Mesenchymal stem cell (in vitro differentiated cells and primary cell): Measurements from ENCODE around the gene TENM3.

Experiments
- DNase-seq: peaks from one replicate; pipeline ENCODE4 v3.0.0-alpha.2; 2013
- H2AFZ ChIP-seq: one replicate; pipeline ENCODE4 v1.6.1; 2013; ENCODE audit warnings: low read depth, mild to moderate bottlenecking, control low read depth, inconsistent platforms, low read length, moderate library complexity
- H2AK5ac ChIP-seq: 2 replicates; pipeline ENCODE4 v1.6.1; 2013; ENCODE audit warnings: low read length, moderate library complexity, mild to moderate bottlenecking, inconsistent platforms; ENCODE audit not compliant: severe bottlenecking
- H2BK120ac ChIP-seq: one replicate; pipeline ENCODE4 v1.6.1; 2013; ENCODE audit warnings: low read depth, mild to moderate bottlenecking, inconsistent platforms, low read length, moderate library complexity
- H2BK12ac ChIP-seq, 2 experiments: one replicate each; pipeline ENCODE4 v1.6.1; 2013; ENCODE audit warnings: inconsistent platforms in 2 of 2, low read length in 2 of 2, mild to moderate bottlenecking in 2 of 2, moderate library complexity in 2 of 2, control low read depth in 1 of 2
- H2BK15ac ChIP-seq: one replicate; pipeline ENCODE4 v1.6.1; 2013; ENCODE audit warnings: mild to moderate bottlenecking, low read depth, inconsistent platforms; ENCODE audit not compliant: poor library complexity, severe bottlenecking
- H2BK5ac ChIP-seq: 2 replicates; pipeline ENCODE4 v1.6.1; 2013; ENCODE audit warnings: low read depth, mild to moderate bottlenecking, low read length, control low read depth, inconsistent platforms; ENCODE audit not compliant: poor library complexity, severe bottlenecking
- H3K14ac ChIP-seq, 2 experiments: one replicate each; pipeline ENCODE4 v1.6.1; 2013; ENCODE audit warnings: inconsistent platforms in 2 of 2, low read length in 2 of 2, control low read depth in 1 of 2, mild to moderate bottlenecking in 1 of 2, moderate library complexity in 1 of 2
- H3K18ac ChIP-seq, 2 experiments: one replicate each; pipeline ENCODE4 v1.6.1; 2013; ENCODE audit warnings: inconsistent platforms in 2 of 2, low read length in 2 of 2, control low read depth in 1 of 2, low read depth in 1 of 2, mild to moderate bottlenecking in 1 of 2
- H3K23ac ChIP-seq, 2 experiments: one replicate each; pipeline ENCODE4 v1.6.1; 2013; ENCODE audit warnings: inconsistent platforms in 2 of 2, low read length in 2 of 2, mild to moderate bottlenecking in 2 of 2, moderate library complexity in 2 of 2, control low read depth in 1 of 2
- H3K27ac ChIP-seq: 2 replicates; pipeline ENCODE4 v1.5.1; 2013; ENCODE audit warnings: mild to moderate bottlenecking, moderate library complexity, low read length, control low read depth, inconsistent platforms; ENCODE audit not compliant: poor library complexity, severe bottlenecking
- H3K27me3 ChIP-seq, 2 experiments: 2 replicates each; pipeline versions ENCODE4 v1.6.1 to v1.7.0; 2013; ENCODE audit warnings: low read length in 2 of 2, mild to moderate bottlenecking in 2 of 2, moderate library complexity in 2 of 2, control low read depth in 1 of 2, inconsistent platforms in 1 of 2; ENCODE audit not compliant: control insufficient read depth in 1 of 2, insufficient read depth in 1 of 2
- H3K36me3 ChIP-seq, 2 experiments: 2 replicates each; pipeline versions ENCODE4 v1.6.1 to v1.7.0; 2013; ENCODE audit warnings: low read length in 2 of 2, control low read depth in 1 of 2, inconsistent platforms in 1 of 2, low read depth in 1 of 2, mild to moderate bottlenecking in 1 of 2; ENCODE audit not compliant: insufficient read depth in 2 of 2, control insufficient read depth in 1 of 2
- H3K4ac ChIP-seq, 2 experiments: one replicate each; pipeline ENCODE4 v1.6.1; 2013; ENCODE audit warnings: inconsistent platforms in 2 of 2, low read length in 2 of 2, mild to moderate bottlenecking in 2 of 2, moderate library complexity in 2 of 2, control low read depth in 1 of 2, low read depth in 1 of 2
- H3K4me1 ChIP-seq: 2 replicates; pipeline ENCODE4 v1.6.1; 2013; ENCODE audit warnings: low read depth, low read length, control low read depth; ENCODE audit not compliant: control insufficient read depth, insufficient read depth
- H3K4me2 ChIP-seq: 2 replicates; pipeline ENCODE4 v1.6.1; 2013; ENCODE audit warnings: low read length, mild to moderate bottlenecking, inconsistent platforms; ENCODE audit not compliant: poor library complexity, severe bottlenecking
- H3K4me3 ChIP-seq, 2 experiments: 2 replicates each; pipeline versions ENCODE4 v1.5.1 to v1.7.0; 2013; ENCODE audit warnings: low read length in 2 of 2, mild to moderate bottlenecking in 2 of 2, control low read depth in 1 of 2, low read depth in 1 of 2; ENCODE audit not compliant: insufficient read depth in 1 of 2
- H3K79me1 ChIP-seq: replicated peaks from 2 replicates; pipeline ENCODE4 v1.6.1; 2013; ENCODE audit warnings: mild to moderate bottlenecking, control low read depth, low read length, inconsistent platforms; ENCODE audit not compliant: poor library complexity, severe bottlenecking
- H3K9ac ChIP-seq: 2 replicates; pipeline ENCODE4 v1.7.0; 2013; ENCODE audit warnings: mild to moderate bottlenecking, low read length, moderate library complexity
- H3K9me3 ChIP-seq: 2 replicates; pipeline ENCODE4 v1.7.0; 2013; ENCODE audit warnings: mild to moderate bottlenecking, low read length; ENCODE audit not compliant: control insufficient read depth
- H4K8ac ChIP-seq: one replicate; pipeline ENCODE4 v1.6.1; 2013; ENCODE audit warnings: inconsistent platforms, mild to moderate bottlenecking, low read length, moderate library complexity
- H4K91ac ChIP-seq: one replicate; pipeline ENCODE4 v1.6.1; 2013; ENCODE audit warnings: mild to moderate bottlenecking, low read length, inconsistent platforms
- WGBS: methylation state at CpG from one replicate; pipeline ENCODE4 v1.1.7; 2013; ENCODE audit warnings: mixed read lengths; 5-methylcytosine and 5-hydroxymethylcytosine counted together

Gene TENM3

GRCh38 chr4:182704077-182704476 is 460.9 kb downstream of the TENM3 start:
- no peak overlapping the region for H3K4me2 ChIP-seq
- H3K27ac ChIP-seq = no peak overlapping the region
- no peak for DNase-seq
- no peak overlapping the region for H2AFZ ChIP-seq
- no peak overlapping the region for H2BK15ac ChIP-seq
- H3K4ac ChIP-seq = no peak overlapping the region
- H3K9me3 ChIP-seq = no peaks in the 10 kb centered on the region
- H2BK5ac ChIP-seq = no peak overlapping the region
- no peak overlapping the region for H3K18ac ChIP-seq
- H3K23ac ChIP-seq = no peak overlapping the region
- no peak overlapping the region for H2BK120ac ChIP-seq
- no peak overlapping the region for H4K91ac ChIP-seq
- H3K79me1 ChIP-seq = no peaks in the 10 kb centered on the region
- no peaks in the 10 kb centered on the region for H3K36me3 ChIP-seq
- no peak overlapping the region for H2BK12ac ChIP-seq
- H3K9ac ChIP-seq = no peak overlapping the region
- H4K8ac ChIP-seq = no peak overlapping the region
- H3K14ac ChIP-seq = no peak overlapping the region
- H2AK5ac ChIP-seq = no peak overlapping the region
- H3K4me1 ChIP-seq = no peaks in the 10 kb centered on the region
- WGBS = no CpG with 5 or more reads among the region's 1 CpG
- no peak overlapping the region for H3K4me3 ChIP-seq
- H3K27me3 ChIP-seq = no peaks in the 10 kb centered on the region

- no peaks in the 10 kb centered on the region for H3K79me1 ChIP-seq
- H2BK12ac ChIP-seq = no peak overlapping the region
- no peak overlapping the region for H3K9ac ChIP-seq
- no peak overlapping the region for H3K4me3 ChIP-seq
- no peak overlapping the region for H2BK120ac ChIP-seq
- H3K36me3 ChIP-seq = no peaks in the 10 kb centered on the region
- H3K27me3 ChIP-seq = no peaks in the 10 kb centered on the region
- H3K14ac ChIP-seq = no peak overlapping the region
- no peak overlapping the region for H4K8ac ChIP-seq
- no peak overlapping the region for H2BK5ac ChIP-seq
- no peaks in the 10 kb centered on the region for H3K4me1 ChIP-seq
- no peak overlapping the region for H2BK15ac ChIP-seq
- H2AFZ ChIP-seq = no peak overlapping the region
- H2AK5ac ChIP-seq = no peak overlapping the region
- DNase-seq = no peak
- H3K23ac ChIP-seq = no peak overlapping the region
- H3K9me3 ChIP-seq = no peaks in the 10 kb centered on the region
- H3K18ac ChIP-seq = no peak overlapping the region
- 77% methylated on average over 1 of the region's 4 CpGs for WGBS
- H3K4ac ChIP-seq = no peak overlapping the region
- no peak overlapping the region for H3K27ac ChIP-seq
- no peak overlapping the region for H3K4me2 ChIP-seq
- H4K91ac ChIP-seq = no peak overlapping the region
These were observed 461.7 kb downstream of the TENM3 start for GRCh38 chr4:182704948-182705347.

GRCh38 chr4:182705389-182705788 is 462.2 kb downstream of the TENM3 start:
- H3K23ac ChIP-seq = no peak overlapping the region
- H3K18ac ChIP-seq = no peak overlapping the region
- H3K36me3 ChIP-seq = no peaks in the 10 kb centered on the region
- no peaks in the 10 kb centered on the region for H3K79me1 ChIP-seq
- no peak overlapping the region for H2BK15ac ChIP-seq
- H4K91ac ChIP-seq = no peak overlapping the region
- no peak overlapping the region for H2BK12ac ChIP-seq
- H3K9ac ChIP-seq = no peak overlapping the region
- H3K27ac ChIP-seq = no peak overlapping the region
- H3K27me3 ChIP-seq = no peaks in the 10 kb centered on the region
- DNase-seq = no peak
- H2AK5ac ChIP-seq = no peak overlapping the region
- H3K4ac ChIP-seq = no peak overlapping the region
- H2BK120ac ChIP-seq = no peak overlapping the region
- H4K8ac ChIP-seq = no peak overlapping the region
- H3K4me3 ChIP-seq = no peak overlapping the region
- no peaks in the 10 kb centered on the region for H3K4me1 ChIP-seq
- H3K9me3 ChIP-seq = no peaks in the 10 kb centered on the region
- H2BK5ac ChIP-seq = no peak overlapping the region
- WGBS = 95% methylated on average over 11 of the region's 11 CpGs
- no peak overlapping the region for H2AFZ ChIP-seq
- no peak overlapping the region for H3K4me2 ChIP-seq
- no peak overlapping the region for H3K14ac ChIP-seq

GRCh38 chr4:182711211-182711610 is 468.0 kb downstream of the TENM3 start:
- Histone ChIP-seq H3K36me3 (peaks cover 3 to 5% of the 10 kb centered on the region in 2 experiments), H3K27me3 (no peaks in the 10 kb centered on the region), H3K9me3 (no peaks in the 10 kb centered on the region), H4K8ac (no peak overlapping the region), H2AFZ (no peak overlapping the region), H3K27ac (no peak overlapping the region), H3K4me2 (no peak overlapping the region), H3K23ac (no peak overlapping the region), H4K91ac (no peak overlapping the region), H3K14ac (no peak overlapping the region), H3K4me3 (no peak overlapping the region), H2BK5ac (no peak overlapping the region), H3K9ac (peak overlapping the region; percentile 54), H3K18ac (no peak overlapping the region), H3K79me1 (no peaks in the 10 kb centered on the region), H2AK5ac (no peak overlapping the region), H2BK120ac (no peak overlapping the region), H2BK15ac (no peak overlapping the region), H3K4me1 (no peaks in the 10 kb centered on the region), H2BK12ac (no peak overlapping the region), H3K4ac (no peak overlapping the region)
- WGBS = 67% methylated on average over 2 of the region's 2 CpGs
- no peak for DNase-seq
